GM18870 (cell line): ENCODE measurements around the gene ZNF668.
"Not testable (repeated sequence)": the region's sequence is repeated elsewhere in the genome, so short reads cannot be mapped to it uniquely, and the experiment has no call there.

ENCODE experiments used
- ATAC-seq: cut with Tn5 transposase; IDR thresholded peaks from one replicate; pipeline ENCODE4 v1.9.1; 2021; ENCODE audit warnings: moderate library complexity; ENCODE audit not compliant: unreplicated experiment

Gene ZNF668

GRCh38 chr16:31016018-31016417, 58.0 kb downstream of the ZNF668 start:
- ATAC-seq: no peak

GRCh38 chr16:31013292-31013691, 60.7 kb downstream of the ZNF668 start:
- not testable (repeated sequence) for ATAC-seq

- not testable (repeated sequence) for ATAC-seq
Measured at GRCh38 chr16:31011815-31012214, 62.2 kb downstream of the ZNF668 start.
